HG03280 (cell line): ENCODE data around the gene RIC3.

Source experiments
- ATAC-seq: cut with Tn5 transposase; IDR thresholded peaks from one replicate; pipeline ENCODE4 v1.9.1; 2021; ENCODE audit warnings: mild to moderate bottlenecking, moderate library complexity; ENCODE audit not compliant: unreplicated experiment

The RIC3 gene

GRCh38 chr11:8070417-8071115, 98.3 kb downstream of the RIC3 start:
- ATAC-seq: no peak

GRCh38 chr11:8069771-8070170, 99.1 kb downstream of the RIC3 start:
- no peak for ATAC-seq

- no peak for ATAC-seq
Observed at GRCh38 chr11:8068605-8069221, 100.1 kb downstream of the RIC3 start.

- no peak for ATAC-seq
Observed at GRCh38 chr11:8067929-8068575, 100.8 kb downstream of the RIC3 start.

GRCh38 chr11:8067567-8067928, 101.3 kb downstream of the RIC3 start:
- ATAC-seq: no peak

- ATAC-seq: no peak
Observed at GRCh38 chr11:8066911-8067455, 101.8 kb downstream of the RIC3 start.

GRCh38 chr11:8066036-8066910, 102.6 kb downstream of the RIC3 start:
- no peak for ATAC-seq

GRCh38 chr11:8065031-8065430, 103.8 kb downstream of the RIC3 start:
- no peak for ATAC-seq

- no peak for ATAC-seq
Observed at GRCh38 chr11:8063324-8063723, 105.5 kb downstream of the RIC3 start.

GRCh38 chr11:8062781-8063257, 106.0 kb downstream of the RIC3 start:
- no peak for ATAC-seq

- ATAC-seq: no peak
Observed at GRCh38 chr11:8061555-8062428, 107.0 kb downstream of the RIC3 start.

- ATAC-seq: no peak
Observed at GRCh38 chr11:8060801-8061554, 107.8 kb downstream of the RIC3 start.

- no peak for ATAC-seq
Observed at GRCh38 chr11:8060146-8060719, 108.6 kb downstream of the RIC3 start.

GRCh38 chr11:8059571-8060011, 109.2 kb downstream of the RIC3 start:
- no peak for ATAC-seq

GRCh38 chr11:8059030-8059429, 109.8 kb downstream of the RIC3 start:
- ATAC-seq: no peak

GRCh38 chr11:8058216-8058615, 110.6 kb downstream of the RIC3 start:
- no peak for ATAC-seq

- ATAC-seq: no peak
Observed at GRCh38 chr11:8056810-8057463, 111.9 kb downstream of the RIC3 start.
